Activated CD4-positive, alpha-beta memory T cell treated with anti-CD3 and anti-CD28 coated beads for 36 hours (primary cell): Measurements from ENCODE around the gene CAP1. TPM values are rescaled to one million over a fixed set of nuclear protein-coding genes. Genes with fewer than 3 reads are reported as not detected.

Experiments
- CTCF ChIA-PET: fragments of 350-600 bp; sonication (Branson Sonifier 250); formaldehyde crosslinking; loops from one replicate; lab custom pipeline; 2021; ENCODE audit warnings: antibody characterized with exemption, inconsistent platforms; lab: Charles Lee
- POLR2A ChIA-PET: fragments of 350-600 bp; sonication (Branson Sonifier 250); formaldehyde crosslinking; loops from one replicate; lab custom pipeline; 2021; ENCODE audit warnings: antibody characterized with exemption; lab: Charles Lee
- DNase-seq: peaks from one replicate; pipeline ENCODE4 v3.0.0-alpha.2; 2020
- H3K27ac Mint-ChIP-seq: one replicate; pipeline ENCODE4 v1.8.0; 2021; ENCODE audit warnings: mixed read lengths
- H3K27me3 Mint-ChIP-seq: one replicate; pipeline ENCODE4 v1.8.0; 2021; ENCODE audit warnings: mixed read lengths
- H3K36me3 Mint-ChIP-seq: one replicate; pipeline ENCODE4 v1.8.0; 2021; ENCODE audit warnings: mixed read lengths
- H3K4me1 Mint-ChIP-seq: one replicate; pipeline ENCODE4 v1.8.0; 2021; ENCODE audit warnings: low read depth, mixed read lengths
- H3K4me3 Mint-ChIP-seq: one replicate; pipeline ENCODE4 v1.8.0; 2021; ENCODE audit warnings: mild to moderate bottlenecking, mixed read lengths
- H3K9me3 Mint-ChIP-seq: one replicate; pipeline ENCODE4 v1.8.0; 2021; ENCODE audit warnings: mixed read lengths
- intact Hi-C: fragments of 100-400 bp; cut with micrococcal nuclease; formaldehyde crosslinking; loops from one replicate; pipeline ENCODE4 v1.15.1; 2023
- total RNA-seq, 2 experiments: library from RNA; stranded (reverse); gene quantifications; one replicate each; pipeline ENCODE4 v1.2.3, GENCODE V29; 2021

Gene CAP1
- total RNA-seq, 2 experiments from 2014 or later, result 616 to 633 TPM

DNA sequence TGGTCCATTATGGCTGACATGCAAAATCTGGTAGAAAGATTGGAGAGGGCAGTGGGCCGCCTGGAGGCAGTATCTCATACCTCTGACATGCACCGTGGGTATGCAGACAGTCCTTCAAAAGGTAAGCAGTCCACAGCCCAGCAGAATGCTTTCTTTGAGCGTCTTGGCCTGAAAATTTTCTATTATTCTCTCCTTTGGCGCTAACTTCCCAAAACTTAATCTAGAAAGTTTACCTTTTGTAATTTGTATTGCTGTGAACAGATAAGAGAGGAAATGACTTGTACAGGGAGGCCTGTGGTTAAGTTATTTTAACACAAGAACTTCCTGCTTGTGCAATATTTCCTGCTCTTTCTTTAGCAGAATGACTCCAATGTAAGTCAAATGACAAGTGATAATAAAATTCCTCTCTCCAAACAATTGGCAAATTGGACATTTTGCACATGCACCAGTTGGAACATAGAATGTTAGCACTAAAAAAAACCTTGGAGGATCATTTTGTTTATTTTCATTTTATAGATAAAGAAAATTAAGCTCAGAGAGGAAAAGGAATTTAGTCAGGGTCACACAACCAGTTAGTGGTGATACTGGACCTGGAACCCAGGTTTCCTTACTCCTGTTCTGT is 18.9 kb downstream of the CAP1 start:
- intact Hi-C loops, result loop anchor here (2.0 kb wide), 1 partner anchor 45 kb away; no protein-coding TSS in a partner anchor
- no peak for DNase-seq
- CTCF ChIA-PET, result interaction anchor here (0.6 to 1.9 kb wide), 9 partner anchors 19 to 509 kb away, joined by 3 to 9 read pairs (median 3); partner anchors contain the start of gene CAP1
- Mint-ChIP-seq H3K36me3 (peaks cover 54% of the 10 kb centered on the region), H3K27me3 (no peaks in the 10 kb centered on the region), H3K9me3 (no peaks in the 10 kb centered on the region), H3K27ac (peak overlapping the region; percentile 78), H3K4me3 (peak overlapping the region; percentile 30), H3K4me1 (peaks cover 84% of the 10 kb centered on the region)
- POLR2A ChIA-PET, result interaction anchor here (1.0 to 1.6 kb wide), 4 partner anchors 10 to 20 kb away, joined by 3 to 16 read pairs (median 6); partner anchors contain the start of gene CAP1

DNA sequence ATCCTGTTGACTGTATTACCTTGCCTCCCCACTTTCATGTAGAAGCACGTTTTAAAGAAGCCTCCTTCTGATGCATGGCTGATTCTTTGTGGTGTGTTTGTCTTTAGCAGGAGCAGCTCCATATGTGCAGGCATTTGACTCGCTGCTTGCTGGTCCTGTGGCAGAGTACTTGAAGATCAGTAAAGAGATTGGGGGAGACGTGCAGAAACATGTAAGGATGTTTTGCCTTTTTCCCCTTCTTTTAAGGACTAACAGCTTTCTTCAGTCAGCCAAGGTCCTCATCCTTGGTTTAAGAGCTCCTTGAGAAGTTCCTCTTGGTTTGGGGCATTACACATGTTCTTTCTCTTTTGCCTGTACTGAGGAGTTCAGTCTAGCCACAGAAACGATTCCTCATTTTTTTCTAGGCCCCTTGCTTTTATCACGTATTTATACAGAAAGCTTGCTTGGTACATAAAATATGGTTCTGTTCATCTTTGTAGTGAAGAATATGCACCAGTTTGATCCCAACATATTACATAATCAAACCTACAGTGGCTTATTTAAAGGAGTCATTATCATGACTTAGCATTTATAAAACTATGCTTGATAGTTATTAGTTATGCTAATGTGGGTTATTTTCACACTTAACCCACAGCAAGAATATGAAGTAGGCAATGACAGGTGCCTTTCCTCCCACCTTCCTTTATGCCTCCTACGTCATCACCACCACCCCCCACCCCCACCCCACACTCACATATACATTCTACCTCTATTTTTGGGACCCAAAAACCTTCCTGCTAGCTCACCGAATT is 19.6 kb downstream of the CAP1 start:
- Mint-ChIP-seq H3K27me3 (no peaks in the 10 kb centered on the region), H3K36me3 (peaks cover 58% of the 10 kb centered on the region), H3K4me3 (no peak overlapping the region), H3K9me3 (no peaks in the 10 kb centered on the region), H3K4me1 (peaks cover 83% of the 10 kb centered on the region), H3K27ac (peak overlapping the region; percentile 78)
- POLR2A ChIA-PET, result interaction anchor here (0.9 to 1.6 kb wide), 4 partner anchors 15 to 313 kb away, joined by 3 to 8 read pairs (median 4); partner anchors contain the start of genes CAP1 and SMAP2
- intact Hi-C loops, result loop anchor here (2.0 kb wide), 1 partner anchor 45 kb away; no protein-coding TSS in a partner anchor
- CTCF ChIA-PET, result interaction anchor here (0.6 to 1.9 kb wide), 12 partner anchors 17 to 508 kb away, joined by 3 to 9 read pairs (median 4); partner anchors contain the start of gene CAP1
- DNase-seq, result no peak

DNA sequence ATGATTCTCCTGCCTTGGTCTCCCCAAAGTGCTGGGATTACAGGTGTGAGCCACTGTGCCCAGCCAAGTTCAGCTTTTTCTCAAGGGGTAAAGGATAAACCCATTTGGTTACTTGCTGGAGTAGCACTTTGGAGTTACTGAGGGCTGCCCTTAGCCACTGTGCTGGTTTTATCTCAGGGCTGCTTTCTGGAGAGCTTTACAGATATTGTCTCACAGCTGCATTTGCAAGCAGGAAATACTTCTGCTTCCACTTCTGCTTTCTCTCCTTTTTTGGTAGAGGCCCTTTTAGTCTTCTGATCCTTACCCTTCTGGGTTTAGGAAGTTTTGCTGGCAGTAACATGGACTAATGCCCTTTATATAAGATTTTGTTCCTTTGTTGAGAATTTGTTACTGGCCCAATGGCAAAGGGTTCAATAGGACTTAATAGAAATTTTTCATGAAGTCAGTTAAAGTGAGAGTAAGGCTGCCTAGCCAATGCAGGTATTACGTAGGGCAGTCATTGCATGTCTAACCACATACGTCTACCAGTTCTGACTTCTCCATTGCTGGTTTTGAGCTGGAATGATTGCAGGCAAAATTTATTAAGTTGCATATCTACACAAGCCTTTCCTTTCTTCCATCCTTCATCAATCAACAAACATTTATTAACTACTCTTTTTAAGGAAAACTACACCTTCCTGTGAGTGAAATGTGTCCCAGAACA is 24.4 kb downstream of the CAP1 start:
- no peaks in the 10 kb centered on the region for H3K27me3 Mint-ChIP-seq
- intact Hi-C loops, result no loop called here
- CTCF ChIA-PET, result interaction anchor here (0.9 to 4.7 kb wide), 3 partner anchors 13 to 79 kb away, joined by 4 to 25 read pairs (median 8); no protein-coding TSS in a partner anchor
- no peak for DNase-seq
- H3K4me1 Mint-ChIP-seq, result peaks cover 58% of the 10 kb centered on the region
- POLR2A ChIA-PET, result interaction anchor here (0.7 kb wide), 1 partner anchor 321 kb away, joined by 4 read pairs; no protein-coding TSS in a partner anchor
- no peak overlapping the region for H3K4me3 Mint-ChIP-seq
- H3K36me3 Mint-ChIP-seq, result peaks cover 75% of the 10 kb centered on the region
- H3K9me3 Mint-ChIP-seq, result no peaks in the 10 kb centered on the region
- peak overlapping the region; percentile 68 for H3K27ac Mint-ChIP-seq

DNA sequence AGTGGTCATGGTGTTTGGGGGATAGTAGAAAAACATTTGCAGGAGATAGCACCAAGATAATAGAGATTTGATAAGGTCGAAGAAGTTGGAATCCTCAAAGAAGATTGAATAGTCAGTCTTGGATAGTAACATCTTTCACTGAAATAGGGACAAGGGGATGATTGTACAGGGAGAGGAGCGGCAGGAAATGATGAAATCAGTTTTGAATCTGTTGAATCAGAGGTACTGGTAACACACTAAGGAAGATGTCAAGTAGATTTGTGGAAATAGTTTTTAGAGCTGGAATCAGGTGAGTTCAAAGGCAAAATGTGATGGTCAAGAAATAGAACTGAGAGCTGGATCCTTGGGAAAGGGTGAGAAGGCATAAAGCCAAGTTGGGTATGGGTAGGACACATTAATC is 26.5 kb downstream of the CAP1 start:
- intact Hi-C loops, result no loop called here
- peaks cover 78% of the 10 kb centered on the region for H3K36me3 Mint-ChIP-seq

DNA sequence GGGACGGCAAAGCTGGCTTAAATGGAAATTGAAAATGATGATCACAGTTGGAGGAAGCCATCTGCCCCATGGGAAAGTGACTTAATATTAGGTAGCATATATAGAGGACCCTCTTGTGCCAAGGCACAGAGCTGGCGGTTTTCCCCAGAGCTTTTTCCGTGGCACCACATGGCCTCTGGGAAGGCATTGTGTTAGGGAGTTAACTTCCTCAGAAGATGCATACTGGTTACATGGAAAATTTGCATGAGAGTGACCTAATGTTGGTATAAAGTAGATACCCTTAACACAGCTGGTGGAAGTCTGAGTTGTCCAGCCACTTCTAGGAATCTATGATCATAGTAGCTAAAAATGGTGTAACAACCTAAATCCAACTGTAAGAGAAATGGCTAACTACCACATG is 27.3 kb downstream of the CAP1 start:
- CTCF ChIA-PET, result no interaction called here
- no peak for DNase-seq

More for the DNA sequence above, 26.5 kb downstream of the CAP1 start:
- Mint-ChIP-seq H3K27ac (peak overlapping the region; percentile 91), H3K4me1 (peaks cover 41% of the 10 kb centered on the region), H3K9me3 (no peaks in the 10 kb centered on the region), H3K27me3 (no peaks in the 10 kb centered on the region), H3K4me3 (no peak overlapping the region)
- DNase-seq, result no peak
- ChIA-PET POLR2A (no interaction called here), CTCF (interaction anchor here (4.7 kb wide), 1 partner anchor 11 kb away, joined by 25 read pairs; no protein-coding TSS in a partner anchor)

DNA sequence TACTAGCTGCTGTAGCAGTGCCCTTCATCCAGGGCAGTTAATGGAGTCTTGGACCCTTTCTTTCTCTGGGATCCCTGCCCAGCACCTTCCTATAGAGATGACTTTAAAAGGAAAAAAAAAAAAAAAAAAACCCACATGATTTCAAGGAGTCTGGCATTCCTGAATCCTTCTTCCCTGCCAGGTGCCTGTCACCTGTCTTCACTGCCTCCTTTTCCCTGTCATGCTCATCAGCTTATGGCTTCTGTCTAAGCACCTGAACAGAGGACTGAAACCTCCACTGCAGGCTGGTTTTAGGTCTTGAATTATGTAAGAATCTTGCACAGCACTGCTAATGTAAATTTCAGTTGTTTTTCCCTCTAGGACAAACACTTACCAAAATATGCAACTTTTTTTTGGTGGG is 31.6 kb downstream of the CAP1 start:
- POLR2A ChIA-PET, result no interaction called here
- intact Hi-C loops, result no loop called here
- Mint-ChIP-seq H3K4me1 (peaks cover 13% of the 10 kb centered on the region), H3K36me3 (peaks cover 55% of the 10 kb centered on the region), H3K9me3 (no peaks in the 10 kb centered on the region), H3K27me3 (no peaks in the 10 kb centered on the region), H3K27ac (no peak overlapping the region), H3K4me3 (no peak overlapping the region)
- no peak for DNase-seq
- CTCF ChIA-PET, result interaction anchor here (0.6 kb wide), 1 partner anchor 266 kb away, joined by 3 read pairs; no protein-coding TSS in a partner anchor

More for the DNA sequence above, 27.3 kb downstream of the CAP1 start:
- H3K4me3 Mint-ChIP-seq, result no peak overlapping the region
- no peaks in the 10 kb centered on the region for H3K27me3 Mint-ChIP-seq
- H3K9me3 Mint-ChIP-seq, result no peaks in the 10 kb centered on the region
- peaks cover 38% of the 10 kb centered on the region for H3K4me1 Mint-ChIP-seq
- peak overlapping the region; percentile 91 for H3K27ac Mint-ChIP-seq
- intact Hi-C loops, result no loop called here
- POLR2A ChIA-PET, result no interaction called here
- peaks cover 80% of the 10 kb centered on the region for H3K36me3 Mint-ChIP-seq

DNA sequence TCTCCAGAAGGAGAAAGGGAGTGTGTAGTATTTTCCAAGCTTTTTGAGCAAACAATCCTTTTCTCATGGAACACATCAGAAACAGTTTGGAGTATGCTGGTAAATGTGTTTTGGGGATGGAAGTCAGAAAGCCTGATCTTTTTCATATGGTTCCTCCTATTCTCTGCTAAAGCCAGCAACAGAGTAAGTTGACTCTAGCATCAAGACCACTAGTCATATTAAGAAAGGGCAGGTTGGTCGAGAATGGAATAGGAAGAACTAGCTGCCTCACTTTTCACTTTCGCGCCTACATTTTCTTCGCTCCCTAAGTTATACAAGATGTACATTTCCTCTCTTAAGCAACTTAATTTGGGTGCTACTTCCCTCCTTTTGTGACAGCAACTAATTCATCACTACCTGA is 32.5 kb downstream of the CAP1 start:
- H3K36me3 Mint-ChIP-seq, result peaks cover 54% of the 10 kb centered on the region
- H3K4me1 Mint-ChIP-seq, result peaks cover 6% of the 10 kb centered on the region
- no peak for DNase-seq
- CTCF ChIA-PET, result no interaction called here
- no peak overlapping the region for H3K27ac Mint-ChIP-seq
- POLR2A ChIA-PET, result no interaction called here
- no peaks in the 10 kb centered on the region for H3K9me3 Mint-ChIP-seq
- intact Hi-C loops, result no loop called here
- H3K4me3 Mint-ChIP-seq, result no peak overlapping the region
- no peaks in the 10 kb centered on the region for H3K27me3 Mint-ChIP-seq

DNA sequence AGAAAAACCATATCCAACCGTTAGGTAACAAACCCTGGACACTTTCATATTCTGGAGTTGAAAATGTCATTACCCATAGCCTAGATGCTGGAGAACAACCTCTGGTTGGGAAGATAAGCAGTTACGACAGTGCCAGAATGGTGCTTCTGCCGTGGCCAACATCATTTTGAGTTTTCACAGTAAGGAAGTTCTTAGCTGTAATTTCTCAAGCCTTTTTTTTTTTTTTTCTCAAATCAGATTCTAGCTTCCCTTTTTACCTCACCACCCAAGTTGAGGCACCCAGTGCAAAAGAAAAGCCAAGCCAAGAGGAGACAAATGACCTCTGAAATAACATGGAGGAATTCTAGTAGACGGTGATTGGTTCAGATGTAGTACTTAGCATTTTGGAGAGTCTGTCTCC is 34.7 kb downstream of the CAP1 start:
- no peak overlapping the region for H3K4me3 Mint-ChIP-seq
- peaks cover 49% of the 10 kb centered on the region for H3K36me3 Mint-ChIP-seq
- intact Hi-C loops, result no loop called here
- POLR2A ChIA-PET, result interaction anchor here (0.6 kb wide), 1 partner anchor 12 kb away, joined by 3 read pairs; no protein-coding TSS in a partner anchor
- H3K27me3 Mint-ChIP-seq, result no peaks in the 10 kb centered on the region
- CTCF ChIA-PET, result interaction anchor here (1.3 to 3.3 kb wide), 3 partner anchors 10 to 267 kb away, joined by 3 to 24 read pairs (median 8); no protein-coding TSS in a partner anchor
- peak overlapping the region; percentile 38 for H3K27ac Mint-ChIP-seq
- no peaks in the 10 kb centered on the region for H3K9me3 Mint-ChIP-seq
- peaks cover 10% of the 10 kb centered on the region for H3K4me1 Mint-ChIP-seq
- no peak for DNase-seq

DNA sequence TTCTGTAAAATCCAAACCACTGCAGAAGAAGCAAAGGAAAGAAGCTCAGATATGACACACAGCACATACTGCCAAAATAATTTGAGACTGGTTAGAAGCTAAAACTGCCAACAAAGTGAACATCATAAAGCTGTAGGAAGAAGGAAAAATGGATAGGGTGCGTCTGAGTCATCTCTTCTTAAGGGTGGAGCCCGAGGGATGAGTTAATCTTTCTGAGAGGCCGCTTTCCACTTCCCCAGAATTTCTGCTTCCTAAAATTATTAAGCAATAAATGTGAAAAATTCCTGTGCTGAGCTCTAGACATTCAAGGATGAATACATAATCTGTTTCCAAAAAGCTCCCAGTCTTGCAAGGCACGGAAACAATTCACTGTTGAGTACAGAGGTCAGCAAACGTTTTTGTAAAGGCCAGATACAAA is 36.4 kb downstream of the CAP1 start:
- POLR2A ChIA-PET, result no interaction called here
- CTCF ChIA-PET, result interaction anchor here (0.6 to 3.7 kb wide), 12 partner anchors 8 to 723 kb away, joined by 3 to 41 read pairs (median 4); no protein-coding TSS in a partner anchor
- H3K36me3 Mint-ChIP-seq, result peaks cover 37% of the 10 kb centered on the region
- H3K27ac Mint-ChIP-seq, result peak overlapping the region; percentile 60
- no peak overlapping the region for H3K4me3 Mint-ChIP-seq
- no peaks in the 10 kb centered on the region for H3K27me3 Mint-ChIP-seq
- no peak for DNase-seq
- intact Hi-C loops, result no loop called here
- H3K9me3 Mint-ChIP-seq, result no peaks in the 10 kb centered on the region
- peaks cover 10% of the 10 kb centered on the region for H3K4me1 Mint-ChIP-seq

DNA sequence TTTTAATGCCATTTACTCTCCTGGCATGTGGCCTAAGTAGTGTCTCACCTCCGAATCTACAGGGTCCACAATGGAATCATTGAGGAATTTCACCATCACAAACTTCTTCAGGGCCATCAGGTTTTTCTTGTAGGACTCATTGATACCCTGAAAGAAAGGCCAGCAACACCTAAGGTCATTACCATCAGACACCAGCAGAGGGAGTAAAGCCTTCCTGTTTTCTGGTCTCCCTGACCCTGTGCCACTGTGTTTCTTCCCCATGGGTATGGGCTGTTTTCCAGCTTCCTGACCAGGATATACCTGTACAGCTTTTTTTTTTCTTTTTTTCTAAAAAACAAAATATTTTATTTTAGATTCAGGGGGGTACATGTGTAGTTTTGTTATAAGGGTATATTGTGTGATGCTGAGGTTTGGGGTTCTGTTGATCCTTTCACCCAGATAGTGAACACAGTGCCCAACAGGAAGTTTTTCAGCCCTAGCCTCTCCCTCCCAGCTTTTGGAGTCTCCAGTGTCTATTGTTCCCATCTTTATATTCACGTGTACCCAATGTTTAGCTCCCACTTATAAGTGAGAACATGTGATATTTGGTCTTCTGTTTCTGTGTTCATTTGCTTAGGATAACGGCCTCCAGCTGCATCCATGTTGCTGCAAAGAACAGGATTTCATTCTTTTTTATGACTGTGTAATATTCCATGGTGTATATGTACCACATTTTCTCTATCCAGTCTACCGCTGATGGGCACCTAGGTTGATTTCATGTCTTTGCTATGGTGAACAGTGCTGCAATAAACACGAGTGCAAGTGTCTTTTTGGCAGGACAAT is 38.2 kb downstream of the CAP1 start:
- Mint-ChIP-seq H3K4me3 (no peak overlapping the region), H3K36me3 (peaks cover 26% of the 10 kb centered on the region), H3K27me3 (no peaks in the 10 kb centered on the region), H3K9me3 (no peaks in the 10 kb centered on the region), H3K4me1 (peaks cover 10% of the 10 kb centered on the region), H3K27ac (no peak overlapping the region)
- intact Hi-C loops, result loop anchor here (1.0 kb wide), 1 partner anchor 260 kb away; no protein-coding TSS in a partner anchor
- DNase-seq, result peak; percentile 44
- ChIA-PET POLR2A (no interaction called here), CTCF (interaction anchor here (0.6 to 3.7 kb wide), 20 partner anchors 9 to 332 kb away, joined by 3 to 41 read pairs (median 4); no protein-coding TSS in a partner anchor)
